ENCODE data around the gene PIP4K2A.
"Not testable (repeated sequence)": the region's sequence is repeated elsewhere in the genome, so short reads cannot be mapped to it uniquely, and the experiment has no call there.

PIP4K2A gene

DNA sequence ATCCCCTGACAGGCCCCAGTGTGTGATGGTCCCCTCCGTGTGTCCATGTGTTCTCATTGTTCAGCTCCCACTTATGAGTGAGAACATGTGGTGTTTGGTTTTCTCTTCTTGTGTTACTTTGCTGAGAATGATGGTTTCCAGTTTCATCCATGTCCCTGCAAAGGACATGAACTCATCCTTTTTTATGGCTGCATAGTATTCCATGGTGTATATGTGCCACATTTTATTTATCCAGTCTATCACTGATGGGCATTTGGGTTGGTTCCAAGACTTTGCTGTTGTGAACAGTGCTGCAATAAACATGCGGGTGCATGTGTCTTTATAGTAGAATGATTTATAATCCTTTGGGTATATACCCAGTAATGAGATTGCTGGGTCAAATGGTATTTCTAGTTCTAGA, 206.2 kb downstream of the PIP4K2A start:
- not testable (repeated sequence) for DNase-seq (ENCODE audit: low spot score)

- peak; percentile 56 for DNase-seq (ENCODE audit: low spot score)
Measured at GRCh38 chr10:22505911-22506685, 208.3 kb downstream of the PIP4K2A start.

DNA sequence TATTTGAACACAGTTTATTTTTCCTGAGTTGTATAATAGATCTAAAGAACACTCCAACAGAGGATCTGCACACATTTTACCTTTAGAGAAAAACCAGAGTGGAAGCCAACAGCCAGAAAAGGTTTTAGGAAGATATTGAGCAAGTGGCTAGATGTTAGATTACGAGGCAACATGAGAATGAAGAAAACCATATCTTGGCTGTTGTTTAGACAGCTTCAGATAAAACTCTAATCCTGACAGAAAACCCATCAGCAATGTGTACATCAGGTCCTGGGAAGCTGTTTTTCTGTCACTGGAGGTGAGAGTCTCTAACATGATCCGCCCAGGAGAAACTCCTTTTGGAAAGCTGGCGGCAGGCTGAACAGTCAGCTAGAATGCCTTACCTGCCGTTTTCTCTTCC, 209.6 kb downstream of the PIP4K2A start:
- DNase-seq (ENCODE audit: low spot score): no peak

DNA sequence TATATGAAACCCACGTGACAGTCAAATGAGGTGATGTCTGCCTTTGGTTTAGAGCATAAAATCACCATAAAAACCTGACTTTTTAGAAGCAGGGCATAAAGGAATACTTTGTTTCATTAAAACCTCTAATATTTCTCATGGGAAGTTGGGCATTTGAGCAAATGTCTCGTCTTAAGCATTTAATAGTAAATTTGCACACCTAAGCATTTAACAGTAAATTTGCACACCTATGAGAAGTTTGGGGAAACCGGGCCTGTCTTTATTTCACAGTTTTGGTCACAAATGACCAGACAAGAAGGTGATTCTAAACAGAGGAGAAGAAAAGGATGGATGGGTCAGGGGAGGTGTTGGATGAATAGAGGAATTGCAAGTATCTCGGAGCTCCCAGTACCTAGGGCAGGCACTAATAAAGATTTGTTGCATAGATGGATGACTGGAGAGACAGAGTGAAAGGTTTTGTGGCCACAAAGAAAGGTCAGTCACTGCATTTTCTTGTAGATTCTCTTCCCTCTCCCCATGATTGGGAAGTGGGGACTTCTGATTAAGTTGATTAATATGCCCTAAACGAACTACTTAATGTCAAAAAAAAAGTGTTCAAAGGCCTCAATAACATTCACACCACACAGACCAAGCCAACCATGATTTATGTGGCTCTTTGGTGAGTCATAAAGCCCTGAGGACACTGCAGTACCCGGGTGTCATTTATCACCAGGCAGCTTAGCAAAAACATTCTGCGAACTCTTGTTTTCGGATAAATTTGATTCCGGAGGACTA, 210.9 kb downstream of the PIP4K2A start:
- DNase-seq (ENCODE audit: low spot score): peak; percentile 22

- no peak for DNase-seq (ENCODE audit: low spot score)
Measured at GRCh38 chr10:22501863-22502262, 212.5 kb downstream of the PIP4K2A start.

- no peak for DNase-seq (ENCODE audit: low spot score)
Measured at GRCh38 chr10:22501413-22501812, 213.0 kb downstream of the PIP4K2A start.

DNA sequence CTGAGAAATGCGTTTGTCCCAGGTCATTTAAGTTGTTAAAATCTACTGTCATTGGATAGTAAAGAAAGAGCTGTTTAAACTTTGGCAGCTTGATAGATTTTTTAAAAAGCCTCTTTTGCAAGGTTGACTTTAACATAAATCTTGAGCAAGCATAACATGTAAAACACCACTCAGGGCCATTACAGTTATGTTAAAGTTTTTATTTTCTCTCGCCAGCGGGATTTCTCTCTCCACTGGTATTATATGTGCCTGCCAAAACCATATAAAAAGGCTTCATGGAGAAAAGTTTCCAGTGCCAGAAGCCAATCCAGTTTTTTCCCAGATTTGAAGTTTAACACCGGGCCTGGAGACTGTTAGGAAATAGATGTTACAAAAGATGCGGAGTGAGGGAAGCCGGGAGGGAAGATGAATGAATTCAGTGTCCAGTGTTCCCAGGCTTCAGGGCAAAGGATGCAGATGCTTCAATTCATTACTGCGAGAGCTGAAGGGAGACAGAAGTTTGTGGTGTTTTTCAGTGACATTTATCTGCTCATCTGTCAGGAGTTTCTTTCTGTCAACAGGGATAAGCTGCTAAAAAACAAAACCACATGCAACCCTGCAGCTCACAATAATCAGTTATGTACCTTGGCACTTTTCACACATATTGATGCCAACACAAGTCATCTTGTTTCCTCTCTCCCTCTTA, 213.6 kb downstream of the PIP4K2A start:
- DNase-seq (ENCODE audit: low spot score): no peak

- not testable (repeated sequence) for DNase-seq (ENCODE audit: low spot score)
Measured at GRCh38 chr10:22499973-22500372, 214.4 kb downstream of the PIP4K2A start.

- DNase-seq (ENCODE audit: low spot score): no peak
Measured at GRCh38 chr10:22495396-22495795, 219.0 kb downstream of the PIP4K2A start.

GRCh38 chr10:22494007-22494406, 220.4 kb downstream of the PIP4K2A start:
- no peak for DNase-seq (ENCODE audit: low spot score)

DNA sequence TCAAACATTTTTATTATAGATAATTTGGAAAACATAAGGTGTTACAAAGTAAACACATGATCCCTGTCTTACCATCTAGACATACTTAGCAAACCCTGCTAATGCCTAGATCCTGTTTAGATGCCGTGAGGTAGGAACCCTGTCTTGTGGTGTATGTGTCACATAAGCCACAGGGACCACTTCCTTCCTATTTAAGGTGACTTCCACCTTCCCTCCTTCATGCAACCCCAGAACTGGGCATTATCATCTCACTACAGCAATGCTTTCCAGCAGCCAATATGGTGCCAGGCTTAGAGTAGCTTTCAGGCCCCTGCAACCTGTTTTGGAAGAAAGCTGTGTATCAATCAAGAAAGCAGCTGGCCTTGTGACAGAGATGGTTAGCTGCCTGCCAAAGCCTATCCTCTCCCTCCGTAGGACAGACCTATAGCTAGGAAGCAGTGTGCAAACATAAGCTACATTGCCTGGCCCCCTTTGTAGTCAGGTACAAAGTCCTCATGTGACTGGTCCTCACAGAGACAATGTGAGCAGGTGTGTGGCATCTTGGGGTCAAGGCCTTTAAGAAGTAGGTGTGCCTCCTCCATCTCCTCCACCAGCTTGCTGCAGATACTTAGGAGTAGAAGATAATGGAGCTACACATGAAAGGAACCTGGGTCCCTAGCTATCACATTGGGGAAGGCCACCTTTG, 222.3 kb downstream of the PIP4K2A start:
- DNase-seq (ENCODE audit: low spot score): peak; percentile 29

DNA sequence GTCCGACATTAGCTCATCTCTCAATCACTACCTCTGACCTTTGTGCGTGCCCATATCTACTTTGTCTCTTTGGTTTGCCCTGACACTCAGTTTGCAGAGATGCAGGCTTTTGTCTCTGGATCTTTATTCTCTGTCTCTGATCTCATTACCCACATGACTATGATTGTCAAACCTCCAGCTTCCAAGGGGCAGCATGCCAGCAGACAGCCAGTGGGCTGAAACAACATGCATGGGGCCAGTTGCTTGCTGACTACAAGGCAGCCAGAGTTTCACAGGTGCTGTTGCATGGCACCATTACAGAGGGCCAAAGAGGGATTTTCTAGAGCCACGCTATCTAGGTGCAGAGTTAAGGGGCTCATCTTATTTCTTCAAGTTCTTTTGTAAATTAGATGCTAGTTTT, 222.9 kb downstream of the PIP4K2A start:
- DNase-seq (ENCODE audit: low spot score): no peak

- DNase-seq (ENCODE audit: low spot score): no peak
Measured at GRCh38 chr10:22489975-22490374, 224.4 kb downstream of the PIP4K2A start.

DNA sequence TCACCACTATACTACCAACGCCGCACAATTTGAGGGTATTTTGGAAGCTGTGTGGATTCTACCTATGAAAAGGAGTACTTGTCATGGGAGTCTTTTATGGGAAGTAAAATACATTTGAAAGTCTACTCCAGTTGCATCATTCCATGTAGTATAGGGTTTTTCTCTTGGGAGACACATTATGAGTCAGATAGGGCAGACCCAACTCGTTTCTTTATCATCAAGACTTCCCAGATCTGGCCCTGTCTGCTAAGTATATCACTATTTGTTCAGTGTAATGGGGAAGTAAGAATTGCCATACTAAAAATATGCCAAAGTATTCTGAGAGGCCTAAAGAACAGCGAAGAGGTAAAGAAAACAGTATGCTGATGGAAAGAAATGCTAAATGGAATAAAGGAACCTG, 224.9 kb downstream of the PIP4K2A start:
- DNase-seq (ENCODE audit: low spot score): no peak

DNA sequence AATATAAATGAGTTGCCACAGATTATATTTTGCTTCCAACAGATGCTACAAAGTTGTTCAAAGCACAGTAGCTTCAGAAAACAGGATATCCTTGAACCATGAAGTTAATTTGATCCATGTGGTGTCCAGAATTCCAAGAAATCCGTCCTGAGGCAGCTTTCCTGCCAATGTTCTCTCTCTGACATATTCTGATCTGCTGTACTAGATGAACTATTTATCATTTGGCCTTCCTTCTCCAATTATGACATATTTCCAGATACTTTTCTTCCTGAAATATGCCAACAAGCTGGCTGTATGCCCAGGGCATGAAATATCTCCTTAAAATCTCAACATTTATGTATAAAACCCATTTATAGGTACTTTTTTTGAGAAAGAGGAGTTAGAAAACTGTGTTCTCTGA, 227.9 kb downstream of the PIP4K2A start:
- DNase-seq (ENCODE audit: low spot score): no peak
